HepG2 (cell line): ENCODE measurements around the gene TMEM130. TPM values are rescaled to one million over a fixed set of nuclear protein-coding genes. Genes with fewer than 3 reads are reported as not detected.
"Not testable (repeated sequence)": the region's sequence is repeated elsewhere in the genome, so short reads cannot be mapped to it uniquely, and the experiment has no call there.

ENCODE experiments used
- ATAC-seq: fragments of 200-7000 bp; cut with Tn5 transposase; 3 replicates; pipeline ENCODE4 v1.9.1; 2020; ENCODE audit warnings: mild to moderate bottlenecking, moderate library complexity
- BruUV-seq: library from RNA; stranded (reverse); fragments of 400-500 nt; replicated peaks from 2 replicates; lab custom pipeline; 2021; lab: Mats Ljungman, UMichigan
- CTCF ChIA-PET: fragments of 300-600 bp; formaldehyde crosslinking; extraction: SDS; loops from one replicate; lab custom pipeline; 2021; ENCODE audit warnings: low total read pairs, inconsistent platforms, low intra/inter-chr PET ratio; lab: Yijun Ruan, JAX
- POLR2A ChIA-PET: fragments of 350-600 bp; sonication (Branson Sonifier 250); formaldehyde crosslinking; loops from one replicate; lab custom pipeline; 2020; ENCODE audit warnings: antibody characterized with exemption, inconsistent platforms; lab: Yijun Ruan, JAX
- DNase-seq: peaks from one replicate; pipeline ENCODE4 v3.0.0-alpha.2; 2015; ENCODE audit warnings: low spot score
- FAIRE-seq: peaks from 3 replicates; lab custom pipeline; 2011; peaks lifted over from hg19 to GRCh38; lab: Jason Lieb, UNC
- H2AFZ ChIP-seq: one replicate; pipeline ENCODE4 v1.6.1; 2011; ENCODE audit warnings: low read length, inconsistent platforms
- H3K27ac ChIP-seq: fragments of 300-600 bp; 3 replicates; pipeline ENCODE4 v1.8.0; 2011; ENCODE audit warnings: mixed run types, mild to moderate bottlenecking, mixed read lengths, low read length, inconsistent platforms; ENCODE audit not compliant: insufficient read depth; ENCODE audit errors: extremely low read length
- H3K27me3 ChIP-seq, 2 experiments: fragments of 200-600 bp in 1 of 2; 2 replicates in 1 of 2; 3 replicates in 1 of 2; pipeline versions ENCODE4 v1.6.0 to v1.8.0; 2011; ENCODE audit warnings: low read length in 2 of 2, mild to moderate bottlenecking in 2 of 2, moderate library complexity in 2 of 2, inconsistent platforms in 1 of 2; ENCODE audit not compliant: insufficient read depth in 2 of 2, control insufficient read depth in 1 of 2
- H3K36me3 ChIP-seq, 2 experiments: fragments of 200-600 bp in 1 of 2; replicated peaks in 1 of 2; 2 replicates in 1 of 2; 3 replicates in 1 of 2; pipeline versions ENCODE4 v1.5.1 to v1.8.0; 2011; ENCODE audit warnings: low read length in 2 of 2, inconsistent platforms in 1 of 2; ENCODE audit not compliant: insufficient read depth in 2 of 2, control insufficient read depth in 1 of 2
- H3K4me1 ChIP-seq: 2 replicates; pipeline ENCODE4 v1.5.1; 2012; ENCODE audit warnings: low read length, inconsistent platforms; ENCODE audit not compliant: insufficient read depth
- H3K4me2 ChIP-seq: 2 replicates; pipeline ENCODE4 v1.6.0; 2011; ENCODE audit warnings: low read depth, low read length, inconsistent platforms
- H3K4me3 ChIP-seq, 3 experiments: fragments of 200-600 bp in 1 of 3; sonication (generic), shearing (Covaris generic) in 1 of 3; replicated peaks in 1 of 3; 2 replicates each; pipeline ENCODE4 v1.5.1; 2011 to 2016; ENCODE audit warnings: low read length in 3 of 3, inconsistent platforms in 2 of 3, low read depth in 2 of 3, mild to moderate bottlenecking in 2 of 3, control low read depth in 1 of 3, mixed read lengths in 1 of 3; ENCODE audit not compliant: insufficient read depth in 1 of 3
- H3K79me2 ChIP-seq: one replicate; pipeline ENCODE4 v1.6.1; 2011; ENCODE audit warnings: low read length, inconsistent platforms; ENCODE audit not compliant: insufficient read depth
- H3K9ac ChIP-seq: 2 replicates; pipeline ENCODE4 v1.6.0; 2011; ENCODE audit warnings: mild to moderate bottlenecking, low read depth, low read length, inconsistent platforms; ENCODE audit not compliant: insufficient read depth
- H3K9me3 ChIP-seq: 2 replicates; pipeline ENCODE4 v1.5.1; 2012; ENCODE audit warnings: mild to moderate bottlenecking, low read length
- H4K20me1 ChIP-seq: 2 replicates; pipeline ENCODE4 v1.6.0; 2011; ENCODE audit warnings: inconsistent platforms, mild to moderate bottlenecking, low read length, moderate library complexity; ENCODE audit not compliant: insufficient read depth
- CBX5 ChIP-seq: sonication (generic); formaldehyde crosslinking; IDR thresholded peaks from 2 replicates; pipeline ENCODE4 v1.4.0; 2020; ENCODE audit warnings: missing genetic modification reagents, borderline replicate concordance
- MBD4 ChIP-seq: IDR thresholded peaks from 2 replicates; pipeline ENCODE4 v1.6.1; 2012; ENCODE audit warnings: low read length, inconsistent platforms, borderline replicate concordance
- SP2 ChIP-seq: sonication (generic); formaldehyde crosslinking; IDR thresholded peaks from 2 replicates; pipeline ENCODE4 v1.5.1; 2020; ENCODE audit warnings: mild to moderate bottlenecking, missing genetic modification reagents
- ZBTB7B ChIP-seq: sonication (generic); formaldehyde crosslinking; IDR thresholded peaks from 2 replicates; pipeline ENCODE4 v1.4.0; 2020; ENCODE audit warnings: missing genetic modification reagents
- ZNF547 ChIP-seq: sonication (generic); formaldehyde crosslinking; IDR thresholded peaks from 2 replicates; pipeline ENCODE4 v1.5.1; 2020; ENCODE audit warnings: mild to moderate bottlenecking, missing genetic modification reagents
- ZNF713 ChIP-seq: sonication (generic); formaldehyde crosslinking; IDR thresholded peaks from 2 replicates; pipeline ENCODE4 v1.4.0; 2020; ENCODE audit warnings: mild to moderate bottlenecking, missing genetic modification reagents
- WGBS: methylation state at CpG from one replicate; pipeline ENCODE4 v1.1.6; 2017; ENCODE audit warnings: low lambda C conversion rate; 5-methylcytosine and 5-hydroxymethylcytosine counted together
- in situ Hi-C: cut with HindIII; loops from 2 replicates; pipeline ENCODE4 v1.10.0; 2017; ENCODE audit warnings: low pct_unique_long_range_greater_than_20kb; ENCODE audit not compliant: extremely low pct_ligation_motif_present
- intact Hi-C: fragments of 100-400 bp; cut with micrococcal nuclease; formaldehyde crosslinking; loops from one replicate; pipeline ENCODE4 v1.10.0; 2022; ENCODE audit not compliant: unreplicated experiment
- polyA plus RNA-seq, 8 experiments: library from polyadenylated mRNA; depleted of rRNA in 3 of 8; stranded (reverse) in 7 of 8; unstranded in 1 of 8; fragments of >200 nt; fragmentation: Illumina TruSeq in 4 of 8; extraction: Trizol in 4 of 8; gene quantifications; 2 replicates each; pipeline versions ENCODE4 v1.2.1 to v1.2.3, GENCODE V29; 2011 to 2016; ENCODE audit warnings: low read depth in 4 of 8, missing spikeins in 1 of 8, mixed read lengths in 1 of 8; ENCODE audit not compliant: insufficient read depth in 1 of 8
- total RNA-seq, 5 experiments: library from RNA; depleted of rRNA; stranded (reverse); fragments of >200 nt; fragmentation: Illumina TruSeq; extraction: Trizol; gene quantifications; 2 replicates each; pipeline ENCODE4 v1.2.3, GENCODE V29; 2016; ENCODE audit warnings: low read depth in 1 of 5
- TF ChIP-seq, protein P1 (sequence below): sonication (generic); formaldehyde crosslinking; IDR thresholded peaks from 2 replicates; pipeline ENCODE4 v1.5.1; 2020; ENCODE audit warnings: mild to moderate bottlenecking, moderate library complexity, missing genetic modification reagents

The TMEM130 gene
- total and polyA plus RNA-seq, 2 of the 13 experiments (the other 11 are each of a cell fraction or from before 2014, with no cell fraction given): not detected

DNA sequence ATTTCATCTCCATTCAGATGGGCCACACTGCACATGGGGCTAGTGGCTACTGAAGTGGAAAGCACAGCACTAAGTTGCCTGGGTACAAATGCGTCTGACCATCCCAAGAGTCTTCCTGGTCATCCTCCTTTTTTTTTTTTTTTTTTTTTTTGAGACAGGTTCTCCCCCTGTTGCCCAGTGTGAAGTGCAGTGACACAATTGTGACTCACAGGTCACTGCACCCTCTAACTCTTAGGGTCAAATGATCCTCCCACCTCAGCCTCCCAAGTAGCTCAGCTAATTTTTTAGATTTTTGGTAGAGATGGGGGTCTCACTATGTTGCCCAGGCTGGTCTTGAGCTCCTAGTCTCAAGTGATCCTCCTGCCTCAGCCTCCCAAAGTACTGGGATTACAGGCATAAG is 5.1 kb upstream of the TMEM130 start:
- Histone ChIP-seq H3K4me3 (no peak overlapping the region), H4K20me1 (peaks cover 2% of the 10 kb centered on the region; the same call in 1 of the 2 replicates), H3K4me2 (no peak overlapping the region), H2AFZ (no peak overlapping the region), H3K36me3 (no peaks in the 10 kb centered on the region), H3K79me2 (peaks cover 11% of the 10 kb centered on the region), H3K4me1 (peaks cover 43% of the 10 kb centered on the region), H3K27me3 (peaks cover 3 to 17% of the 10 kb centered on the region in 2 experiments; a peak in 3 of 5 replicates), H3K27ac (no peak overlapping the region), H3K9ac (no peak overlapping the region), H3K9me3 (no peaks in the 10 kb centered on the region)
- intact Hi-C loops: no loop called here
- DNase-seq (no peak), FAIRE-seq (no peak), ATAC-seq (no peak)
- WGBS: 19% methylated on average over 1 of the region's 1 CpG
- in situ Hi-C loops: no loop called here
- TF ChIP-seq ZBTB7B (CRISPR knock-in tag) (no peak), SP2 (CRISPR knock-in tag) (no peak), ZNF713 (CRISPR knock-in tag) (no peak), ZNF547 (CRISPR knock-in tag) (no peak), CBX5 (CRISPR knock-in tag) (no peak), MBD4 (no peak)
- TF ChIP-seq, protein P1, sequence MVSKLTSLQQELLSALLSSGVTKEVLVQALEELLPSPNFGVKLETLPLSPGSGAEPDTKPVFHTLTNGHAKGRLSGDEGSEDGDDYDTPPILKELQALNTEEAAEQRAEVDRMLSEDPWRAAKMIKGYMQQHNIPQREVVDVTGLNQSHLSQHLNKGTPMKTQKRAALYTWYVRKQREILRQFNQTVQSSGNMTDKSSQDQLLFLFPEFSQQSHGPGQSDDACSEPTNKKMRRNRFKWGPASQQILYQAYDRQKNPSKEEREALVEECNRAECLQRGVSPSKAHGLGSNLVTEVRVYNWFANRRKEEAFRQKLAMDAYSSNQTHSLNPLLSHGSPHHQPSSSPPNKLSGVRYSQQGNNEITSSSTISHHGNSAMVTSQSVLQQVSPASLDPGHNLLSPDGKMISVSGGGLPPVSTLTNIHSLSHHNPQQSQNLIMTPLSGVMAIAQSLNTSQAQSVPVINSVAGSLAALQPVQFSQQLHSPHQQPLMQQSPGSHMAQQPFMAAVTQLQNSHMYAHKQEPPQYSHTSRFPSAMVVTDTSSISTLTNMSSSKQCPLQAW (CRISPR knock-in tag): no peak
- no TSS peak for BruUV-seq
- POLR2A ChIA-PET: no interaction called here
- CTCF ChIA-PET: no interaction called here

DNA sequence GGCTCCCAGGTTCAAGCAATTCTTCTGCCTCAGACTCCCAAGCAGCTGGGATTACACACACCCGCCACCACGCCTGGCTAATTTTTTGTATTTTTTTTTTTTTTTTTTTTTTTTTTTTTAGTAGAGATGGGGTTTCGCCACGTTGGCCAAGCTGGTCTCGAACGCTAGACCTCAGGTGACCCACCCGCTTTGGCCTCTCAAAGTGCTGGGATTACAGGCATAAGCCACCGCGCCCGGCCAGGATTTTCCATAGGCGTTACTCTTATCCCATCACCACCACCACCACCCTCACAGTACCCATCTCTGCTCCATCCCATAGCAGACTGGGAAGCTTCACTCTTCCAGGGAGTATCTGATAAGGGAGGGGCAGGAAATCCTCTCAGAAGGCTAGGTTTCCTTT is 3.8 kb upstream of the TMEM130 start:
- H4K20me1 ChIP-seq, H3K4me3 ChIP-seq, H3K9ac ChIP-seq, H3K4me2 ChIP-seq, H3K79me2 ChIP-seq, FAIRE-seq, DNase-seq, H2AFZ ChIP-seq, H3K27ac ChIP-seq, ATAC-seq, BruUV-seq, CTCF ChIA-PET, in situ Hi-C loops, H3K36me3 ChIP-seq, H3K9me3 ChIP-seq, POLR2A ChIA-PET, intact Hi-C loops: not testable (repeated sequence)
- Histone ChIP-seq H3K27me3 (peaks cover 6 to 28% of the 10 kb centered on the region in 2 experiments), H3K4me1 (peaks cover 41% of the 10 kb centered on the region)
- 69% methylated on average over 11 of the region's 11 CpGs for WGBS
